Left forelimb (tissue), 1 donor: ENCODE results near the gene KAZN.

Experiments used
- DNase-seq: peaks from one replicate; pipeline ENCODE4 v3.0.0-alpha.2; 2018; ENCODE audit warnings: low spot score

Gene KAZN

GRCh38 chr1:15145327-15145726 is 546.8 kb downstream of the KAZN start:
- DNase-seq = no peak

- DNase-seq = no peak
These were observed 547.7 kb downstream of the KAZN start for GRCh38 chr1:15146142-15146680.

GRCh38 chr1:15146971-15147376 is 548.5 kb downstream of the KAZN start:
- DNase-seq = no peak

GRCh38 chr1:15148004-15148403 is 549.5 kb downstream of the KAZN start:
- no peak for DNase-seq

- no peak for DNase-seq
These were observed 550.0 kb downstream of the KAZN start for GRCh38 chr1:15148475-15148874.

GRCh38 chr1:15148941-15149340 is 550.5 kb downstream of the KAZN start:
- DNase-seq = no peak

- DNase-seq = no peak
These were observed 551.9 kb downstream of the KAZN start for GRCh38 chr1:15150376-15150775.

GRCh38 chr1:15151377-15151806 is 552.9 kb downstream of the KAZN start:
- no peak for DNase-seq

- DNase-seq = no peak
These were observed 553.4 kb downstream of the KAZN start for GRCh38 chr1:15151871-15152270.

- DNase-seq = peak; percentile 90
These were observed 554.1 kb downstream of the KAZN start for GRCh38 chr1:15152318-15153183.

GRCh38 chr1:15153184-15153841 is 554.8 kb downstream of the KAZN start, which contains the start of gene TMEM51:
TSS of gene TMEM51 (plus strand) at chr1:15153747. CDS start at chr1:15215088, 61,341 bp downstream.
- DNase-seq = peak; percentile 77

GRCh38 chr1:15153842-15154479 is 555.5 kb downstream of the KAZN start:
- DNase-seq = peak; percentile 79

- DNase-seq = no peak
These were observed 556.1 kb downstream of the KAZN start for GRCh38 chr1:15154480-15155036.

- no peak for DNase-seq
These were observed 556.7 kb downstream of the KAZN start for GRCh38 chr1:15155191-15155590.

GRCh38 chr1:15155888-15156741 is 557.6 kb downstream of the KAZN start:
- peak; percentile 83 for DNase-seq

GRCh38 chr1:15156807-15157380 is 558.4 kb downstream of the KAZN start:
- DNase-seq = no peak

- no peak for DNase-seq
These were observed 559.3 kb downstream of the KAZN start for GRCh38 chr1:15157524-15158399.

- no peak for DNase-seq
These were observed 560.2 kb downstream of the KAZN start for GRCh38 chr1:15158506-15159165.

GRCh38 chr1:15159166-15159555 is 560.7 kb downstream of the KAZN start:
- DNase-seq = no peak
